ENCODE measurements around the gene SMIM24. TPM values are rescaled to one million over a fixed set of nuclear protein-coding genes. Genes with fewer than 3 reads are reported as not detected.

The SMIM24 gene
- total and polyA plus RNA-seq, 9 of the 15 experiments (the other 6 are each of a cell fraction or from before 2014, with no cell fraction given): 0.45 to 12.3 (median 1.4) TPM; not detected in 1

- no peak for TF ChIP-seq REST (IDR thresholded peaks at IDR 0.05; ENCODE audit: borderline replicate concordance)
- 0 out of 2 replicates have a peak, but pooled peaks have one; percentile 44 for TF ChIP-seq REST (CRISPR knock-in tag; IDR thresholded peaks at IDR 0.05; ENCODE audit: low read depth)
- TF ChIP-seq BACH1 (tag; IDR thresholded peaks at IDR 0.05): no peak
- TF ChIP-seq ZNF609 (CRISPR knock-in tag; IDR thresholded peaks at IDR 0.05; ENCODE audit: borderline replicate concordance): no peak
- peak; percentile 98 for TF ChIP-seq NRF1 (conservative IDR thresholded peaks at IDR 0.05 in 1 of 2, IDR thresholded peaks at IDR 0.05 in 1 of 2)
- no peak for TF ChIP-seq IRF9 (tag; IDR thresholded peaks at IDR 0.05)
- no peak for TF ChIP-seq RFX5 (IDR thresholded peaks at IDR 0.05; ENCODE audit: low read depth, low read length)
- TF ChIP-seq NR4A1 (CRISPR knock-in tag; IDR thresholded peaks at IDR 0.05): no peak
- no peak for TF ChIP-seq NR4A1 (tag; IDR thresholded peaks at IDR 0.05)
- no peak for TF ChIP-seq MCM3 (IDR thresholded peaks at IDR 0.05)
- no peak for TF ChIP-seq HOMEZ (CRISPR knock-in tag; IDR thresholded peaks at IDR 0.05)
Measured at GRCh38 chr19:3505598-3506383, 25.5 kb upstream of the SMIM24 start, which contains the start of gene FZR1 (continued).
